GM23248 (cell line): ENCODE data around the gene SUMO4.

Experiments
- EZH2 ChIP-seq: fragments of 200-600 bp; sonication (generic); IDR thresholded peaks from 2 replicates; pipeline ENCODE4 v1.6.1; 2018; ENCODE audit warnings: antibody characterized with exemption, mild to moderate bottlenecking; ENCODE audit not compliant: insufficient read depth, poor library complexity, severe bottlenecking
- EZH2phosphoT487 ChIP-seq: fragments of 200-600 bp; sonication (generic); IDR thresholded peaks from 2 replicates; pipeline ENCODE4 v1.6.1; 2018; ENCODE audit warnings: antibody characterized with exemption, moderate library complexity, mild to moderate bottlenecking, low read depth; ENCODE audit not compliant: insufficient read depth

- no peak for TF ChIP-seq EZH2
- no peak for TF ChIP-seq EZH2phosphoT487
These were observed 23.9 kb downstream of the SUMO4 start for GRCh38 chr6:149423964-149424440.
